GM19035 (cell line): ENCODE measurements around the gene PPIG.
"Not testable (repeated sequence)": the region's sequence is repeated elsewhere in the genome, so short reads cannot be mapped to it uniquely, and the experiment has no call there.

Experiments used
- ATAC-seq: cut with Tn5 transposase; IDR thresholded peaks from one replicate; pipeline ENCODE4 v1.9.1; 2021; ENCODE audit not compliant: unreplicated experiment

Gene PPIG

GRCh38 chr2:169663247-169663646 lies 79.1 kb downstream of the PPIG start:
- ATAC-seq: no peak

- no peak for ATAC-seq
Observed at GRCh38 chr2:169664600-169664977, 80.4 kb downstream of the PPIG start.

- ATAC-seq: no peak
Observed at GRCh38 chr2:169664978-169665930, 81.1 kb downstream of the PPIG start.

GRCh38 chr2:169667583-169667982 lies 83.4 kb downstream of the PPIG start:
- ATAC-seq: no peak

GRCh38 chr2:169670215-169670651 lies 86.1 kb downstream of the PPIG start:
- no peak for ATAC-seq

- ATAC-seq: no peak
Observed at GRCh38 chr2:169670937-169671336, 86.8 kb downstream of the PPIG start.

GRCh38 chr2:169672406-169672805 lies 88.3 kb downstream of the PPIG start:
- ATAC-seq: no peak

GRCh38 chr2:169673106-169673505 lies 89.0 kb downstream of the PPIG start:
- ATAC-seq: no peak

- ATAC-seq: no peak
Observed at GRCh38 chr2:169673921-169674320, 89.8 kb downstream of the PPIG start.

- ATAC-seq: no peak
Observed at GRCh38 chr2:169676357-169676756, 92.2 kb downstream of the PPIG start.

- no peak for ATAC-seq
Observed at GRCh38 chr2:169676850-169677249, 92.7 kb downstream of the PPIG start.

GRCh38 chr2:169683054-169683424 lies 98.9 kb downstream of the PPIG start:
- no peak for ATAC-seq

GRCh38 chr2:169683425-169684134 lies 99.4 kb downstream of the PPIG start:
- no peak for ATAC-seq

GRCh38 chr2:169684135-169684565 lies 100.0 kb downstream of the PPIG start:
- no peak for ATAC-seq

GRCh38 chr2:169684712-169685111 lies 100.6 kb downstream of the PPIG start:
- not testable (repeated sequence) for ATAC-seq

GRCh38 chr2:169686825-169687224 lies 102.7 kb downstream of the PPIG start:
- not testable (repeated sequence) for ATAC-seq

GRCh38 chr2:169687943-169688342 lies 103.8 kb downstream of the PPIG start:
- ATAC-seq: not testable (repeated sequence)

- no peak for ATAC-seq
Observed at GRCh38 chr2:169690958-169691357, 106.8 kb downstream of the PPIG start.
